ENCODE data around the gene PERP. TPM values are rescaled to one million over a fixed set of nuclear protein-coding genes. Genes with fewer than 3 reads are reported as not detected.

The PERP gene
- total and polyA plus RNA-seq, 2 of the 4 experiments (the other 2 are of a cell fraction): 7.7 to 21.4 TPM

- no peak overlapping the region for H2BK5ac ChIP-seq (ENCODE audit: low read depth, low read length, poor library complexity, severe bottlenecking)
- H3K23ac ChIP-seq (ENCODE audit: low read depth, low read length): no peak overlapping the region
- peaks cover 3% of the 10 kb centered on the region; the same call in 1 of the 2 replicates for H3K27me3 ChIP-seq (ENCODE audit: control insufficient read depth, insufficient read depth, low read length)
- no peak overlapping the region for H3K27ac ChIP-seq (ENCODE audit: insufficient read depth, low read length)
- no peak for ATAC-seq (ENCODE audit: low read depth)
- ChIA-PET POLR2A (ENCODE audit: unreplicated experiment) (no interaction called here), CTCF (no interaction called here)
- peaks cover 2% of the 10 kb centered on the region; the same call in 1 of the 2 replicates for H3K9me3 ChIP-seq (ENCODE audit: control insufficient read depth, insufficient read depth, low read length)
- H3K14ac ChIP-seq (replicated peaks; ENCODE audit: low read depth, low read length): no peak overlapping the region
- no peak overlapping the region for H3K4me2 ChIP-seq (ENCODE audit: low read depth, low read length)
- no peaks in the 10 kb centered on the region for H3K4me1 ChIP-seq (ENCODE audit: control insufficient read depth, insufficient read depth, low read length)
- no peak overlapping the region for H4K5ac ChIP-seq (ENCODE audit: low read depth, low read length)
- WGBS, 2 experiments (ENCODE audit: extremely low coverage in 2 of 2, insufficient read length in 1 of 2): 83% methylated on average over 1 of the region's 3 CpGs; no CpG with 5 or more reads in 1 of the 2 experiments
- H4K91ac ChIP-seq (ENCODE audit: insufficient read depth, low read depth, low read length): no peak overlapping the region
- no peak overlapping the region for H3K9ac ChIP-seq (ENCODE audit: low read depth, low read length)
- H3K4ac ChIP-seq (ENCODE audit: low read depth, low read length): no peak overlapping the region
- H4K8ac ChIP-seq (ENCODE audit: low read depth in 2 of 2, low read length in 2 of 2): no peak overlapping the region
- in situ Hi-C loops (cut with MboI; ENCODE audit: low sequenced_read_pairs): no loop called here
- no peak overlapping the region for H3K18ac ChIP-seq (ENCODE audit: low read depth, low read length)
- no peak overlapping the region for H3K56ac ChIP-seq (ENCODE audit: extremely low read depth, insufficient read depth, low read length)
- intact Hi-C loops (cut with micrococcal nuclease): no loop called here
- no peak overlapping the region for H2AFZ ChIP-seq (replicated peaks; ENCODE audit: low read length, poor library complexity)
- H2AK5ac ChIP-seq (ENCODE audit: low read depth, low read length): no peak overlapping the region
- H3K36me3 ChIP-seq (ENCODE audit: control insufficient read depth, insufficient read depth, low read length): no peaks in the 10 kb centered on the region
- H2AK9ac ChIP-seq (replicated peaks; ENCODE audit: low read depth, low read length, poor library complexity): no peak overlapping the region
- no peak overlapping the region for H2BK15ac ChIP-seq (ENCODE audit: low read depth, low read length)
- no peaks in the 10 kb centered on the region for H4K20me1 ChIP-seq (ENCODE audit: insufficient read depth, low read length)
- no peak overlapping the region for H2BK20ac ChIP-seq (ENCODE audit: low read depth, low read length)
- TF ChIP-seq MAFK (IDR thresholded peaks at IDR 0.05; ENCODE audit: low read depth, low read length) (no peak), SMC3 (IDR thresholded peaks at IDR 0.05; ENCODE audit: low read depth, low read length) (no peak), RFX5 (IDR thresholded peaks at IDR 0.05; ENCODE audit: low read depth, low read length) (no peak), CHD1 (IDR thresholded peaks at IDR 0.05; ENCODE audit: low read depth, low read length) (no peak), BHLHE40 (IDR thresholded peaks at IDR 0.05; ENCODE audit: low read depth, low read length) (no peak), POLR2A (IDR thresholded peaks at IDR 0.05; ENCODE audit: low read depth, low read length) (no peak), RCOR1 (IDR thresholded peaks at IDR 0.05; ENCODE audit: insufficient replicate concordance, low read length) (no peak), MAZ (IDR thresholded peaks at IDR 0.05; ENCODE audit: borderline replicate concordance, low read depth, low read length) (no peak), RAD21 (IDR thresholded peaks at IDR 0.05; ENCODE audit: low read length) (no peak), CEBPB (IDR thresholded peaks at IDR 0.05; ENCODE audit: low read depth, low read length) (no peak), MXI1 (IDR thresholded peaks at IDR 0.05; ENCODE audit: borderline replicate concordance, low read depth, low read length) (no peak), NFE2L2 (IDR thresholded peaks at IDR 0.05; ENCODE audit: low read depth, low read length) (no peak), FOS (IDR thresholded peaks at IDR 0.05; ENCODE audit: low read depth, low read length) (no peak)
- TF ChIP-seq, protein P1, sequence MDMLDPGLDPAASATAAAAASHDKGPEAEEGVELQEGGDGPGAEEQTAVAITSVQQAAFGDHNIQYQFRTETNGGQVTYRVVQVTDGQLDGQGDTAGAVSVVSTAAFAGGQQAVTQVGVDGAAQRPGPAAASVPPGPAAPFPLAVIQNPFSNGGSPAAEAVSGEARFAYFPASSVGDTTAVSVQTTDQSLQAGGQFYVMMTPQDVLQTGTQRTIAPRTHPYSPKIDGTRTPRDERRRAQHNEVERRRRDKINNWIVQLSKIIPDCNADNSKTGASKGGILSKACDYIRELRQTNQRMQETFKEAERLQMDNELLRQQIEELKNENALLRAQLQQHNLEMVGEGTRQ (IDR thresholded peaks at IDR 0.05; ENCODE audit: low read depth, low read length): no peak
- TF ChIP-seq, protein P2, sequence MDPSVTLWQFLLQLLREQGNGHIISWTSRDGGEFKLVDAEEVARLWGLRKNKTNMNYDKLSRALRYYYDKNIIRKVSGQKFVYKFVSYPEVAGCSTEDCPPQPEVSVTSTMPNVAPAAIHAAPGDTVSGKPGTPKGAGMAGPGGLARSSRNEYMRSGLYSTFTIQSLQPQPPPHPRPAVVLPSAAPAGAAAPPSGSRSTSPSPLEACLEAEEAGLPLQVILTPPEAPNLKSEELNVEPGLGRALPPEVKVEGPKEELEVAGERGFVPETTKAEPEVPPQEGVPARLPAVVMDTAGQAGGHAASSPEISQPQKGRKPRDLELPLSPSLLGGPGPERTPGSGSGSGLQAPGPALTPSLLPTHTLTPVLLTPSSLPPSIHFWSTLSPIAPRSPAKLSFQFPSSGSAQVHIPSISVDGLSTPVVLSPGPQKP (IDR thresholded peaks at IDR 0.05; ENCODE audit: borderline replicate concordance, low read depth, low read length): no peak
- TF ChIP-seq, protein P3, sequence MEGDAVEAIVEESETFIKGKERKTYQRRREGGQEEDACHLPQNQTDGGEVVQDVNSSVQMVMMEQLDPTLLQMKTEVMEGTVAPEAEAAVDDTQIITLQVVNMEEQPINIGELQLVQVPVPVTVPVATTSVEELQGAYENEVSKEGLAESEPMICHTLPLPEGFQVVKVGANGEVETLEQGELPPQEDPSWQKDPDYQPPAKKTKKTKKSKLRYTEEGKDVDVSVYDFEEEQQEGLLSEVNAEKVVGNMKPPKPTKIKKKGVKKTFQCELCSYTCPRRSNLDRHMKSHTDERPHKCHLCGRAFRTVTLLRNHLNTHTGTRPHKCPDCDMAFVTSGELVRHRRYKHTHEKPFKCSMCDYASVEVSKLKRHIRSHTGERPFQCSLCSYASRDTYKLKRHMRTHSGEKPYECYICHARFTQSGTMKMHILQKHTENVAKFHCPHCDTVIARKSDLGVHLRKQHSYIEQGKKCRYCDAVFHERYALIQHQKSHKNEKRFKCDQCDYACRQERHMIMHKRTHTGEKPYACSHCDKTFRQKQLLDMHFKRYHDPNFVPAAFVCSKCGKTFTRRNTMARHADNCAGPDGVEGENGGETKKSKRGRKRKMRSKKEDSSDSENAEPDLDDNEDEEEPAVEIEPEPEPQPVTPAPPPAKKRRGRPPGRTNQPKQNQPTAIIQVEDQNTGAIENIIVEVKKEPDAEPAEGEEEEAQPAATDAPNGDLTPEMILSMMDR (conservative IDR thresholded peaks at IDR 0.05; ENCODE audit: low read depth, low read length): no peak
- H3K9me1 ChIP-seq (ENCODE audit: insufficient read depth, low read length): no peaks in the 10 kb centered on the region
- dilution Hi-C loops (cut with HindIII; ENCODE audit: low sequenced_read_pairs, unreplicated experiment): no loop called here
- no TSS peak for BruUV-seq (replicated peaks)
- H3K79me1 ChIP-seq (ENCODE audit: low read depth in 1 of 2, low read length in 2 of 2): no peaks in the 10 kb centered on the region
- no peak for DNase-seq
- H2BK120ac ChIP-seq (ENCODE audit: low read depth, low read length): no peak overlapping the region
- H3K4me3 ChIP-seq (ENCODE audit: insufficient read depth, low read depth, low read length): no peak overlapping the region
Measured at GRCh38 chr6:138052783-138053182, 54.4 kb downstream of the PERP start.
